Caco-2 (cell line): ENCODE results near the gene UBE3C. TPM values are rescaled to one million over a fixed set of nuclear protein-coding genes. Genes with fewer than 3 reads are reported as not detected.
"Not testable (repeated sequence)": the region's sequence is repeated elsewhere in the genome, so short reads cannot be mapped to it uniquely, and the experiment has no call there.

Experiments used
- BruUV-seq: library from RNA; stranded (reverse); fragments of 400-500 nt; replicated peaks from 2 replicates; lab custom pipeline; 2021; lab: Mats Ljungman, UMichigan
- CTCF ChIA-PET: fragments of 300-600 bp; sonication (Branson Sonifier 250); formaldehyde crosslinking; loops from one replicate; lab custom pipeline; 2022; ENCODE audit warnings: antibody characterized with exemption; lab: Charles Lee
- POLR2A ChIA-PET: fragments of 300-600 bp; sonication (Branson Sonifier 250); formaldehyde crosslinking; loops from one replicate; lab custom pipeline; 2022; ENCODE audit warnings: antibody characterized with exemption; lab: Charles Lee
- DNase-seq, 2 experiments: peaks; one replicate each; pipeline versions ENCODE4 v3.0.0 to v3.0.0-alpha.2; 2020 to 2022
- H3K27me3 ChIP-seq: replicated peaks from 2 replicates; pipeline ENCODE4 v1.6.0; 2011; ENCODE audit warnings: low read length; ENCODE audit not compliant: control insufficient read depth, insufficient read depth
- H3K36me3 ChIP-seq: 2 replicates; pipeline ENCODE4 v1.5.1; 2011; ENCODE audit warnings: low read length; ENCODE audit not compliant: control insufficient read depth, insufficient read depth
- H3K4me1 ChIP-seq: fragments of 250-450 bp; sonication (Bioruptor Pico); 2 replicates; pipeline ENCODE4 v1.5.1; 2020; ENCODE audit warnings: mild to moderate bottlenecking
- H3K4me3 ChIP-seq: 2 replicates; pipeline ENCODE4 v1.5.1; 2011; ENCODE audit warnings: low read depth, mild to moderate bottlenecking, control low read depth, low read length
- H3K9me3 ChIP-seq: fragments of 250-450 bp; sonication (Bioruptor Pico); 2 replicates; pipeline ENCODE4 v1.5.1; 2020; ENCODE audit warnings: mild to moderate bottlenecking, moderate library complexity
- H3K27ac Mint-ChIP-seq: one replicate; pipeline ENCODE4 v1.8.0; 2022; ENCODE audit warnings: mixed read lengths; ENCODE audit not compliant: unreplicated experiment
- H3K27me3 Mint-ChIP-seq: one replicate; pipeline ENCODE4 v1.8.0; 2022; ENCODE audit warnings: mixed read lengths; ENCODE audit not compliant: insufficient read depth, unreplicated experiment
- H3K36me3 Mint-ChIP-seq: one replicate; pipeline ENCODE4 v1.8.0; 2022; ENCODE audit warnings: mild to moderate bottlenecking, mixed read lengths; ENCODE audit not compliant: insufficient read depth, unreplicated experiment
- H3K4me1 Mint-ChIP-seq: one replicate; pipeline ENCODE4 v1.8.0; 2022; ENCODE audit warnings: low read depth, mixed read lengths; ENCODE audit not compliant: unreplicated experiment
- H3K4me3 Mint-ChIP-seq: one replicate; pipeline ENCODE4 v1.8.0; 2022; ENCODE audit warnings: mild to moderate bottlenecking, moderate library complexity, mixed read lengths; ENCODE audit not compliant: unreplicated experiment
- H3K9me3 Mint-ChIP-seq: one replicate; pipeline ENCODE4 v1.8.0; 2022; ENCODE audit warnings: mixed read lengths; ENCODE audit not compliant: unreplicated experiment
- intact Hi-C: fragments of 100-400 bp; cut with micrococcal nuclease; formaldehyde crosslinking; loops from one replicate; pipeline ENCODE4 v1.10.0; 2022; ENCODE audit not compliant: unreplicated experiment
- total RNA-seq: library from RNA; stranded (reverse); gene quantifications from 2 replicates; pipeline ENCODE4 v1.2.3, GENCODE V29; 2022
- TF ChIP-seq, protein P1 (sequence below), 2 experiments: fragments of 200-600 bp in 1 of 2; IDR thresholded peaks; 1 replicate in 1 of 2; 2 replicates in 1 of 2; pipeline versions ENCODE4 v1.5.1 to v1.8.0; 2011 to 2022; ENCODE audit warnings: antibody characterized with exemption in 1 of 2, control low read depth in 1 of 2, inconsistent platforms in 1 of 2, low read depth in 1 of 2, low read length in 1 of 2, mild to moderate bottlenecking in 1 of 2, moderate library complexity in 1 of 2; ENCODE audit not compliant: insufficient read depth in 1 of 2, severe bottlenecking in 1 of 2, unreplicated experiment in 1 of 2

The UBE3C gene
- total RNA-seq, 1 experiment from 2014 or later, result 76.1 TPM

DNA sequence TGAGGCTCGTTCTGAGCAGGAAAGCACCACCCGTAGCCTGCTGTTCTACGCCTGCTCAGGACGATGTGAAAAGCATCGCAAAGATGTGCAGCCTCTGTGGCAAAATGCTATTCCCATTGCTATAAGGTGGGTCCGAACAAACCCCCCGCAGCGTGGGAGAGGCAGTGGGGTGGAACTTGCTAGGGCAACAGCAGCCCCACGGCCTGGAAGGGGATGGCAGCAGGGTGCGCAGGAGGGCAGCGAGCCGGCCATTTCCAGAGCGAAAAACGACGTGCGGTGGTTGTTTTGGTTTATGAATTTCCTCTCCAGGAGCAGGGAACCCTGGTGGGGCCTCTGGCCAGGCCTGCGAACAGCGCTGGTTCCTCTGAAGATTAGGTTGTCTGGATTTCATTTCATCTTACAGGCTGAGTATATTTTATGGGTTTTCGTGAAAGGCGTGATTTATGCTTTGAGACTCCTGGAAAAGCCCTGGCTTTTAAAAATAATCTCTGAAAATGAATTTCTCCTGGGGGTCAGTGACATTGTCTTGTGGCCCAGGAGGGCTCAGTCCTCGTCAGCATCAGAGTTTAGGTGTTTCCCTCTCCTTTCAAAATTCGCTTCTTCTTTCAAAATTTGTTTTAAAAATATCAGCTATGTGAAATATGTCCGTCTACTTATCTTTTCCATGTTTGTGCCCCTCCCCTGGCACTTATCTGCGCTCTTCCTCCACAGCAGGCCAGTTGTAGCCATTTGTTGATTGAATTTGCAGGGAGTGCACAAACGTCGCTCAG is 42.3 kb upstream of the UBE3C start:
- intact Hi-C loops, result no loop called here
- peak overlapping the region; percentile 35 for H3K4me3 Mint-ChIP-seq
- no peaks in the 10 kb centered on the region for H3K9me3 ChIP-seq
- no peaks in the 10 kb centered on the region for H3K4me1 ChIP-seq
- no peaks in the 10 kb centered on the region for H3K36me3 Mint-ChIP-seq
- TF ChIP-seq, protein P1, sequence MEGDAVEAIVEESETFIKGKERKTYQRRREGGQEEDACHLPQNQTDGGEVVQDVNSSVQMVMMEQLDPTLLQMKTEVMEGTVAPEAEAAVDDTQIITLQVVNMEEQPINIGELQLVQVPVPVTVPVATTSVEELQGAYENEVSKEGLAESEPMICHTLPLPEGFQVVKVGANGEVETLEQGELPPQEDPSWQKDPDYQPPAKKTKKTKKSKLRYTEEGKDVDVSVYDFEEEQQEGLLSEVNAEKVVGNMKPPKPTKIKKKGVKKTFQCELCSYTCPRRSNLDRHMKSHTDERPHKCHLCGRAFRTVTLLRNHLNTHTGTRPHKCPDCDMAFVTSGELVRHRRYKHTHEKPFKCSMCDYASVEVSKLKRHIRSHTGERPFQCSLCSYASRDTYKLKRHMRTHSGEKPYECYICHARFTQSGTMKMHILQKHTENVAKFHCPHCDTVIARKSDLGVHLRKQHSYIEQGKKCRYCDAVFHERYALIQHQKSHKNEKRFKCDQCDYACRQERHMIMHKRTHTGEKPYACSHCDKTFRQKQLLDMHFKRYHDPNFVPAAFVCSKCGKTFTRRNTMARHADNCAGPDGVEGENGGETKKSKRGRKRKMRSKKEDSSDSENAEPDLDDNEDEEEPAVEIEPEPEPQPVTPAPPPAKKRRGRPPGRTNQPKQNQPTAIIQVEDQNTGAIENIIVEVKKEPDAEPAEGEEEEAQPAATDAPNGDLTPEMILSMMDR (IDR thresholded peaks at IDR 0.05; ENCODE audit: insufficient read depth in 1 of 2, low read depth in 1 of 2, low read length in 1 of 2, severe bottlenecking in 1 of 2, unreplicated experiment in 1 of 2), result no peak
- H3K27ac Mint-ChIP-seq, result no peak overlapping the region
- H3K36me3 ChIP-seq, result no peaks in the 10 kb centered on the region
- BruUV-seq, result no TSS peak
- no peaks in the 10 kb centered on the region for H3K4me1 Mint-ChIP-seq
- ChIA-PET POLR2A (no interaction called here), CTCF (no interaction called here)
- no peaks in the 10 kb centered on the region for H3K9me3 Mint-ChIP-seq
- no peaks in the 10 kb centered on the region for H3K27me3 Mint-ChIP-seq
- no peaks in the 10 kb centered on the region for H3K27me3 ChIP-seq
- no peak overlapping the region for H3K4me3 ChIP-seq
- DNase-seq, result peak in 1 of 2 experiments; percentile 22

DNA sequence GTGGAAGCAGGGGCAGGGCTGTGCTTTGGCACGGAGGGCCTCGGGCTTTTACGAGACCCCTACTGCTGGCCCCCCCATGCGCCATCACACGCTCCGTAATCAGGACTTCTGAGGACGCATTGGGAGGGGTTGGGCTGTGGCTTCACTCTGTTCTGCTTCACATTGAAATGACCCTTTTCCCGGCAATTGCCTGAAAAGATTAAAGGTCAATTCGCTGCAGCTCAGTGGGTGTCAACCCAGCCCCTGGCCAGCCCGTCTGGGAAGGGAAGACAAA is 41.7 kb upstream of the UBE3C start:
- Histone ChIP-seq H3K36me3 (no peaks in the 10 kb centered on the region), H3K4me3 (no peak overlapping the region), H3K4me1 (no peaks in the 10 kb centered on the region), H3K27me3 (no peaks in the 10 kb centered on the region), H3K9me3 (no peaks in the 10 kb centered on the region)
- BruUV-seq, result no TSS peak
- H3K4me1 Mint-ChIP-seq, result no peaks in the 10 kb centered on the region
- no peak overlapping the region for H3K27ac Mint-ChIP-seq
- H3K9me3 Mint-ChIP-seq, result no peaks in the 10 kb centered on the region
- intact Hi-C loops, result no loop called here
- TF ChIP-seq, protein P1 (IDR thresholded peaks at IDR 0.05; ENCODE audit: insufficient read depth in 1 of 2, low read depth in 1 of 2, low read length in 1 of 2, severe bottlenecking in 1 of 2, unreplicated experiment in 1 of 2), result no peak
- ChIA-PET POLR2A (no interaction called here), CTCF (no interaction called here)
- no peak overlapping the region for H3K4me3 Mint-ChIP-seq
- H3K27me3 Mint-ChIP-seq, result no peaks in the 10 kb centered on the region
- DNase-seq, result peak in 1 of 2 experiments; percentile 12
- no peaks in the 10 kb centered on the region for H3K36me3 Mint-ChIP-seq

DNA sequence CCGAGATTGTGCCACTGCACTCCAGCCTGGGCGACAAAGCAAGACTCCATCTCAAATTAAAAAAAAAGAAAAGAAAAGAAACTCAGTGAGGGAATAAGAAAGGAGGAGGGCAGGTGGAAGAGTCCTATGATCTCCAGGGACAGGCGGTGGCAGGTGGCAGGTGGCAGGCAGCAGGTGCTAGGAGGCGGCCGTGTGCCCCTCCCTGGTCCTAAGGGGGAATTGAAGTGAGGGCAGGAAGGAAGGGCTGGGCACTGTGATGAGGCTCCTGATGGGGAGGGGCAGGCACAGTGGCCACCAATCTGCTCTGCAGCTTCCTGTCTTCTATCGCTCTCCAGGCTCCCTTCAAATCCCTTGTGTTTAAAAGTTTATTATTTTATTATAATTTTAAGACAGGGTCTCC is 41.2 kb upstream of the UBE3C start:
- H3K36me3 Mint-ChIP-seq, result no peaks in the 10 kb centered on the region
- peak in 1 of 2 experiments; percentile 21 for DNase-seq
- H3K27me3 ChIP-seq, result no peaks in the 10 kb centered on the region
- H3K9me3 Mint-ChIP-seq, result peaks cover 4% of the 10 kb centered on the region
- ChIA-PET CTCF (no interaction called here), POLR2A (no interaction called here)
- H3K27ac Mint-ChIP-seq, result no peak overlapping the region
- no TSS peak for BruUV-seq
- H3K4me3 ChIP-seq, result no peak overlapping the region
- no peaks in the 10 kb centered on the region for H3K36me3 ChIP-seq
- no peaks in the 10 kb centered on the region for H3K9me3 ChIP-seq
- intact Hi-C loops, result no loop called here
- H3K4me3 Mint-ChIP-seq, result no peak overlapping the region
- H3K4me1 ChIP-seq, result no peaks in the 10 kb centered on the region
- H3K4me1 Mint-ChIP-seq, result no peaks in the 10 kb centered on the region
- TF ChIP-seq, protein P1 (IDR thresholded peaks at IDR 0.05; ENCODE audit: insufficient read depth in 1 of 2, low read depth in 1 of 2, low read length in 1 of 2, severe bottlenecking in 1 of 2, unreplicated experiment in 1 of 2), result no peak
- no peaks in the 10 kb centered on the region for H3K27me3 Mint-ChIP-seq

DNA sequence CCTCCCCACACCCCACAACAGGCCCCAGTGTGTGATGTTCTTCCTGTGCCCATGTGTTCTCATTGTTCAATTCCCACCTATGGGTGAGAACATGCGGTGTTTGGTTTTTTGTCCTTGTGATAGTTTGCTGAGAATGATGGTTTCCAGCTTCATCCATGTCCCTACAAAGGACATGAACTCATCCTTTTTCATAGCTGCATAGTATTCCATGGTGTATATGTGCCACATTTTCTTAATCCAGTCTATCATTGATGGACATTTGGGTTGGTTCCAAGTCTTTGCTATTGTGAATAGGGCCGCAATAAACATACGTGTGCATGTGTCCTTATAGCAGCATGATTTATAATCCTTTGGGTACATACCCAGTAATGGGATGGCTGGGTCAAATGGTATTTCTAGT is 38.7 kb upstream of the UBE3C start:
- DNase-seq, intact Hi-C loops, H3K27me3 Mint-ChIP-seq, H3K4me1 ChIP-seq, CTCF ChIA-PET, H3K36me3 Mint-ChIP-seq, H3K27me3 ChIP-seq, H3K4me1 Mint-ChIP-seq, H3K27ac Mint-ChIP-seq, H3K9me3 ChIP-seq, H3K4me3 Mint-ChIP-seq, H3K4me3 ChIP-seq, BruUV-seq, POLR2A ChIA-PET, H3K36me3 ChIP-seq: not testable (repeated sequence)
- H3K9me3 Mint-ChIP-seq, result peaks cover 11% of the 10 kb centered on the region

DNA sequence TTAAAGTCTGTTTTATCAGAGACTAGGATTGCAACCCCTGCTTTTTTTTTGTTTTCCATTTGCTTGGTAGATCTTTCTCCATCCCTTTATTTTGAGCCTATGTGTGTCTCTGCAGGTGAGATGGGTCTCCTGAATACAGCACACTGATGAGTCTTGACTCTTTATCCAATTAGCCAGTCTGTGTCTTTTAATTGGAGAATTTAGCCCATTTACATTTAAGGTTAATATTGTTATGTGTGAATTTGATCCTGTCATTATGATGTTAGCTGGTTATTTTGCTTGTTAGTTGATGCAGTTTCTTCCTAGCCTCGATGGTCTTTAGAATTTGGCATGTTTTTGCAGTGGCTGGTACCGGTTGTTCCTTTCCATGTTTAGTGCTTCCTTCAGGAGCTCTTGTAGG is 35.1 kb upstream of the UBE3C start:
- CTCF ChIA-PET, H3K27ac Mint-ChIP-seq, H3K36me3 Mint-ChIP-seq, intact Hi-C loops, POLR2A ChIA-PET, H3K4me3 ChIP-seq, H3K27me3 ChIP-seq, H3K4me3 Mint-ChIP-seq, H3K27me3 Mint-ChIP-seq, H3K36me3 ChIP-seq, H3K4me1 ChIP-seq, DNase-seq, BruUV-seq, H3K4me1 Mint-ChIP-seq: not testable (repeated sequence)
- peaks cover 24% of the 10 kb centered on the region for H3K9me3 Mint-ChIP-seq
- H3K9me3 ChIP-seq, result peaks cover 16% of the 10 kb centered on the region
